HEK293 (cell line): ENCODE data around the gene NFIC.

ENCODE experiments used
- CTCF ChIA-PET: fragments of 350-600 bp; formaldehyde crosslinking; extraction: SDS; loops from one replicate; lab custom pipeline; 2021; ENCODE audit warnings: antibody characterized with exemption; lab: Yijun Ruan, JAX
- POLR2A ChIA-PET: fragments of 300-600 bp; formaldehyde crosslinking; extraction: SDS; loops from one replicate; lab custom pipeline; 2020; ENCODE audit warnings: antibody characterized with exemption, inconsistent platforms; lab: Yijun Ruan, JAX
- H3K27ac ChIP-seq: fragments of 200-500 bp; sonication (Bioruptor generic); 2 replicates; pipeline ENCODE4 v1.5.1; 2014; ENCODE audit warnings: low read depth, low read length, control low read depth, inconsistent platforms; ENCODE audit errors: extremely low read depth
- H3K36me3 ChIP-seq, 2 experiments: fragments of 200-500 bp in 1 of 2; sonication (Bioruptor generic) in 1 of 2; 1 replicate in 1 of 2; 2 replicates in 1 of 2; pipeline ENCODE4 v1.5.1; 2014 to 2017; ENCODE audit warnings: inconsistent platforms in 2 of 2, low read length in 2 of 2; ENCODE audit not compliant: control insufficient read depth in 2 of 2, insufficient read depth in 1 of 2
- H3K4me1 ChIP-seq: fragments of 200-500 bp; sonication (Bioruptor generic); 2 replicates; pipeline ENCODE4 v1.5.1; 2014; ENCODE audit warnings: mild to moderate bottlenecking, low read length, inconsistent platforms; ENCODE audit not compliant: control insufficient read depth, insufficient read depth
- H3K4me3 ChIP-seq: 2 replicates; pipeline ENCODE4 v1.5.1; 2011; ENCODE audit warnings: low read depth, mild to moderate bottlenecking, control low read depth, low read length, moderate library complexity
- H3K9me3 ChIP-seq: fragments of 200-500 bp; sonication (Bioruptor generic); 2 replicates; pipeline ENCODE4 v1.5.1; 2014; ENCODE audit warnings: low read depth, low read length, inconsistent platforms; ENCODE audit not compliant: control insufficient read depth, insufficient read depth
- GLI4 ChIP-seq: fragments of 450-650 bp; formaldehyde crosslinking; IDR thresholded peaks from 2 replicates; pipeline ENCODE4 v1.5.1; 2016; ENCODE audit warnings: missing biosample characterization, missing genetic modification characterization
- GLIS1 ChIP-seq: fragments of 450-650 bp; formaldehyde crosslinking; IDR thresholded peaks from 2 replicates; pipeline ENCODE4 v1.5.1; 2016; ENCODE audit warnings: missing biosample characterization, missing genetic modification characterization
- HOXD13 ChIP-seq: sonication (generic); formaldehyde crosslinking; IDR thresholded peaks from 2 replicates; pipeline ENCODE4 v1.8.0; 2022; ENCODE audit warnings: missing genetic modification reagents, borderline replicate concordance
- REPIN1 ChIP-seq: fragments of 450-650 bp; formaldehyde crosslinking; IDR thresholded peaks from 2 replicates; pipeline ENCODE4 v1.5.1; 2017; ENCODE audit warnings: missing biosample characterization, missing genetic modification characterization, low read depth
- SP2 ChIP-seq: fragments of 450-650 bp; formaldehyde crosslinking; IDR thresholded peaks from 2 replicates; pipeline ENCODE4 v1.5.1; 2016; ENCODE audit warnings: missing biosample characterization, missing genetic modification characterization
- TRIM28 ChIP-seq: IDR thresholded peaks from 2 replicates; pipeline ENCODE4 v1.6.1; 2011; ENCODE audit warnings: low read length, control low read depth, borderline replicate concordance
- ZBTB7A ChIP-seq: fragments of 450-650 bp; formaldehyde crosslinking; IDR thresholded peaks from 2 replicates; pipeline ENCODE4 v1.5.1; 2016; ENCODE audit warnings: low read depth, missing biosample characterization, missing genetic modification characterization
- ZIC2 ChIP-seq: fragments of 450-650 bp; formaldehyde crosslinking; IDR thresholded peaks from 2 replicates; pipeline ENCODE4 v1.5.1; 2016; ENCODE audit warnings: missing biosample characterization, missing genetic modification characterization
- ZNF121 ChIP-seq: fragments of 450-650 bp; formaldehyde crosslinking; IDR thresholded peaks from 2 replicates; pipeline ENCODE4 v1.5.1; 2016; ENCODE audit warnings: missing biosample characterization, missing genetic modification characterization
- ZNF174 ChIP-seq: fragments of 450-650 bp; formaldehyde crosslinking; IDR thresholded peaks from 2 replicates; pipeline ENCODE4 v1.5.0; 2017; ENCODE audit warnings: missing biosample characterization, mild to moderate bottlenecking, missing genetic modification characterization
- ZNF214 ChIP-seq: fragments of 450-650 bp; formaldehyde crosslinking; IDR thresholded peaks from 2 replicates; pipeline ENCODE4 v1.5.1; 2017; ENCODE audit warnings: missing biosample characterization, mild to moderate bottlenecking, missing genetic modification characterization, borderline replicate concordance
- ZNF292 ChIP-seq: fragments of 450-650 bp; formaldehyde crosslinking; IDR thresholded peaks from 2 replicates; pipeline ENCODE4 v1.5.1; 2016; ENCODE audit warnings: low read depth, missing biosample characterization, missing genetic modification characterization, borderline replicate concordance
- ZNF530 ChIP-seq: fragments of 450-650 bp; formaldehyde crosslinking; IDR thresholded peaks from 2 replicates; pipeline ENCODE4 v1.5.1; 2016; ENCODE audit warnings: low read depth, missing biosample characterization, missing genetic modification characterization
- ZNF596 ChIP-seq: fragments of 450-650 bp; IDR thresholded peaks from 2 replicates; pipeline ENCODE4 v1.5.0; 2018; ENCODE audit warnings: missing biosample characterization, mild to moderate bottlenecking, missing genetic modification characterization, moderate library complexity
- ZSCAN16 ChIP-seq: fragments of 450-650 bp; formaldehyde crosslinking; IDR thresholded peaks from 2 replicates; pipeline ENCODE4 v1.5.1; 2016; ENCODE audit warnings: missing biosample characterization, missing genetic modification characterization
- TF ChIP-seq, protein P1 (sequence below): fragments of 450-650 bp; IDR thresholded peaks from 2 replicates; pipeline ENCODE4 v1.5.1; 2018; ENCODE audit warnings: missing biosample characterization, missing genetic modification characterization
- TF ChIP-seq, protein P2 (sequence below): fragments of 450-650 bp; formaldehyde crosslinking; IDR thresholded peaks from 2 replicates; pipeline ENCODE4 v1.5.1; 2016; ENCODE audit warnings: missing biosample characterization, missing genetic modification characterization
- TF ChIP-seq, protein P3 (sequence below): IDR thresholded peaks from 2 replicates; pipeline ENCODE4 v1.6.1; 2011; ENCODE audit warnings: mild to moderate bottlenecking, low read depth, low read length, borderline replicate concordance
- TF ChIP-seq, protein P4 (sequence below): fragments of 450-650 bp; formaldehyde crosslinking; IDR thresholded peaks from 2 replicates; pipeline ENCODE4 v1.5.1; 2016; ENCODE audit warnings: missing biosample characterization, missing genetic modification characterization
- TF ChIP-seq, protein P5 (sequence below): fragments of 450-650 bp; formaldehyde crosslinking; IDR thresholded peaks from 2 replicates; pipeline ENCODE4 v1.5.1; 2016; ENCODE audit warnings: missing biosample characterization, missing genetic modification characterization

The NFIC gene

DNA sequence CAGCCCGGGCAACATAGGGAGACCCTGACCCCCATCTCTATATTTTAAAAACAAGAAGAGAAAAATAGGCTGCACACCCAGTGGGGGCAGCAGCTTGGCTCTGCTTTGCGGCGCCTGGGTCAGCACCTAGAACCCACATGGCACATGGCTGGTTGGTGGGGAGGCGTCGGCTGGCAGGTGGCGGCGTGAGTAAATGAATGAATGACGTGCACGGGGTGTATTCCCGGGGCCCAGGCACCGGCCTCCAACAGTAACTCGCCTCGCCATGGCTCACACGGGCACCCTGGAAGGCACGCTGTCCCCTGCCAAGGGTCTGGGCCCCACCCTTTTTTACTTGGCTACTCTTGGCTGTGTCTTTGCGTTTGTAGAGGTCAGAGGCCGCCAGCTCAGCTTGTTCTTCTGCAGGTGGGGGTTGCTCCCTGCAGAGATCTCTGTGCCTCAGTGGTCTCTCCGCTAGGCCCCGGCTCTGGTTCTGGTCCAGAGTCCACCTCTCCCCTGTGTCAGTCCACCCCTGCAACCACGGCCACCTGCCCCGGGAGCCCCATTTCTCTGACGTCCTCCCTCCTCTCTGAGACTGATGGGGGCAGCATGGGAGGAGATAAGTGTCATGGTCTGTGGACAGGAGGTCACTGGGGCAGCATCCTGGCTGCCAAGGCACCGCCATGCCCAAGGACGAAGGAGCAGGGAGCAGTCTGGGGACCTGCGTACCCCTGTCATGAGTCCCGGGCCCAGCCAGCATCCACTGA is 145.3 kb downstream of the NFIC start:
- no peak overlapping the region for H3K27ac ChIP-seq
- ChIA-PET CTCF (interaction anchor here (0.6 kb wide), 1 partner anchor 74 kb away, joined by 3 read pairs; no protein-coding TSS in a partner anchor), POLR2A (interaction anchor here (1.5 kb wide), 1 partner anchor 11 kb away, joined by 5 read pairs; the partner anchor contains the start of gene DOHH)
- TF ChIP-seq TRIM28 (no peak), ZNF596 (tag by site-specific recombination) (no peak), HOXD13 (no peak), ZNF121 (tag by site-specific recombination) (no peak), ZBTB7A (tag by site-specific recombination) (no peak), REPIN1 (no peak), ZNF292 (no peak), GLI4 (tag by site-specific recombination) (no peak)
- TF ChIP-seq, protein P1, sequence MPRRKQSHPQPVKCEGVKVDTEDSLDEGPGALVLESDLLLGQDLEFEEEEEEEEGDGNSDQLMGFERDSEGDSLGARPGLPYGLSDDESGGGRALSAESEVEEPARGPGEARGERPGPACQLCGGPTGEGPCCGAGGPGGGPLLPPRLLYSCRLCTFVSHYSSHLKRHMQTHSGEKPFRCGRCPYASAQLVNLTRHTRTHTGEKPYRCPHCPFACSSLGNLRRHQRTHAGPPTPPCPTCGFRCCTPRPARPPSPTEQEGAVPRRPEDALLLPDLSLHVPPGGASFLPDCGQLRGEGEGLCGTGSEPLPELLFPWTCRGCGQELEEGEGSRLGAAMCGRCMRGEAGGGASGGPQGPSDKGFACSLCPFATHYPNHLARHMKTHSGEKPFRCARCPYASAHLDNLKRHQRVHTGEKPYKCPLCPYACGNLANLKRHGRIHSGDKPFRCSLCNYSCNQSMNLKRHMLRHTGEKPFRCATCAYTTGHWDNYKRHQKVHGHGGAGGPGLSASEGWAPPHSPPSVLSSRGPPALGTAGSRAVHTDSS (tag by site-specific recombination), result no peak
- TF ChIP-seq, all 188 proteins: peak for 0
- H3K9me3 ChIP-seq, result no peaks in the 10 kb centered on the region
- peaks cover 3% of the 10 kb centered on the region; the same call in 1 of the 2 replicates for H3K4me1 ChIP-seq
- H3K4me3 ChIP-seq, result no peak overlapping the region
- peaks cover 14 to 66% of the 10 kb centered on the region in 2 experiments; a peak in 2 of 3 replicates for H3K36me3 ChIP-seq

DNA sequence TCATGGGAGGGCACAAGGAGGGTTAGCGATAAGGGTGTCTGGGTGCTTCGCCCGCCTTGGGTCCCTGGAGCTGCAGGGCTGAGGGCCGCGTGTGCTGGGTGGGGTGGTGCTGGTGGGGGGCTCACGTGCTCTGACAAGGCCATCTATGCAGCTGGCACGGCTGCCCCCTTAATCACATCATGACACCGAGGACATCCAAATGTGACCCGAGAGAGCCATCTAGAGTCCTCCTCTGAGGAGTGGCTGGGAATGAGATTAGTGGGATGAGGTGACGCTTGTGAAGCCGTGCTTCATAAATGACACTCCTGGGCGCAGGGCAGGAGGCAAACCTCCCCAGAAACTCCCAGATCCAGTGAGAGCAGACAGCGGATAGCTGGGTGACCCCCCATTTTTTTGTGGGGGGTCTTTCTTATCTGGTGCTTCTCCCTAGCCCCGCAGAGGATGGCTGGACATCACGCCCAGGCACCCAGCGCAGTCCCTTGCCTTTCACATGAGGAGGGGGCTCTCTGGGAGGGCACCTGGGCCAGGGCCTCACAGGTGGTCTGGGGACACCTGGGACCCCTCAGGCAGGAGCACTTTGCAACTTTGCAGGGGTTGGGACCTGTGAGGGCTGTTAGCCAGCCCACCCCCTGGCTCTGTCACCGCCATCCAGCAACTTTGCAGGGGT is 146.3 kb downstream of the NFIC start:
- ChIA-PET POLR2A (interaction anchor here (0.9 kb wide), 1 partner anchor 14 kb away, joined by 3 read pairs; no protein-coding TSS in a partner anchor), CTCF (interaction anchor here (1.1 kb wide), 1 partner anchor 12 kb away, joined by 3 read pairs; the partner anchor contains the start of gene DOHH)
- no peaks in the 10 kb centered on the region for H3K9me3 ChIP-seq
- H3K4me1 ChIP-seq, result peaks cover 4% of the 10 kb centered on the region; the same call in 1 of the 2 replicates
- peaks cover 15 to 68% of the 10 kb centered on the region in 2 experiments; a peak in 2 of 3 replicates for H3K36me3 ChIP-seq
- H3K27ac ChIP-seq, result no peak overlapping the region
- TF ChIP-seq GLIS1 (tag by site-specific recombination), result peak; percentile 86
- TF ChIP-seq, protein P2, sequence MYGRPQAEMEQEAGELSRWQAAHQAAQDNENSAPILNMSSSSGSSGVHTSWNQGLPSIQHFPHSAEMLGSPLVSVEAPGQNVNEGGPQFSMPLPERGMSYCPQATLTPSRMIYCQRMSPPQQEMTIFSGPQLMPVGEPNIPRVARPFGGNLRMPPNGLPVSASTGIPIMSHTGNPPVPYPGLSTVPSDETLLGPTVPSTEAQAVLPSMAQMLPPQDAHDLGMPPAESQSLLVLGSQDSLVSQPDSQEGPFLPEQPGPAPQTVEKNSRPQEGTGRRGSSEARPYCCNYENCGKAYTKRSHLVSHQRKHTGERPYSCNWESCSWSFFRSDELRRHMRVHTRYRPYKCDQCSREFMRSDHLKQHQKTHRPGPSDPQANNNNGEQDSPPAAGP (tag by site-specific recombination), result no peak
- H3K4me3 ChIP-seq, result no peak overlapping the region

DNA sequence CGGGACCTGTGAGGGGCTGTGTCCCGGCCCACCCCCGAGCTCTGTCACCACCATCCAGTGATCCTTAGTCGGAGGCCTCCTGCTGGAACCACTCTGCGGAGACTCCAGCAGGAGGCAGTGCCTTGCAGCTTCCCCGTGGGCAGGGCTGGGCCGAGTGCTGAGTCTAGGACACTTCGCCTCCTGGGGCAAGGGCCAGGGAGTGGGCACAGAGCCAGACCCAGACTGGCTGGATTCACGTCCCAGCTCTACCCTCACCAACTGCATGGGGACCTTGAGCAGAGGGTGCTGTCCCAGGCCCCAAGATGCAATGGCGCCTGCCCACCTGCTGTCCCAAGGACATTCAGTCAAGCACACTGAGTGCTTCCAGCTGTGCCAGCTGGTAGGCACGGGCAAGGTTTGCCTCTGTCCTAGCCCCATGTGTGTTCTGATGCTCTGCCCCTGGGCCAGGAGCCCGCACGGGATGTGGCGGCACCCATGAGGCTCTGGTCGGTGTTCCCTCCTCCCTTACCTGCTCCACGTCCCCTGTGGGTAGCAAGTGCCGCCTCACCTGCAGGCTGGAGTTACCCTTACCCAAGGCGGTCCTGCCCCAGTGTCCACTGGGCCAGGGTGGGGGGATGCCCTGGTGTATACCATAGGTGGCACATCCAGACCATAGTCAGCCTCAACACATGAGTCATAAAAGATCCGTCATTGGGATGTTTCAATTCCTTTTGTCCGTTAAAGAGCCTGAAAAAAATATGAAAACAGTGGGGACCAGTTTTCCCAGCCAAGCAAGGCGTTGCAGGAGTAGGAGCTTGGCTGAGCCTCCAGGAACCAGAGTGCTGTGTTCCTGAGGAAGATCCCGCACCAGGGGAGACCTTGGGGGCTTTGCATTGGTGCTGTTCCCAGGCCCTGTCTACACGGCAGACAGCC is 147.1 kb downstream of the NFIC start:
- peaks cover 4% of the 10 kb centered on the region; the same call in 1 of the 2 replicates for H3K4me1 ChIP-seq
- peaks cover 19 to 70% of the 10 kb centered on the region in 2 experiments; a peak in 2 of 3 replicates for H3K36me3 ChIP-seq
- no peaks in the 10 kb centered on the region for H3K9me3 ChIP-seq
- ChIA-PET POLR2A (interaction anchor here (0.9 kb wide), 1 partner anchor 13 kb away, joined by 3 read pairs; no protein-coding TSS in a partner anchor), CTCF (interaction anchor here (1.1 kb wide), 1 partner anchor 13 kb away, joined by 3 read pairs; the partner anchor contains the start of gene DOHH)
- no peak overlapping the region for H3K4me3 ChIP-seq
- H3K27ac ChIP-seq, result no peak overlapping the region
- TF ChIP-seq ZNF214 (no peak), ZIC2 (peak; percentile 98), ZNF174 (tag by site-specific recombination) (no peak), SP2 (tag by site-specific recombination) (no peak), ZSCAN16 (no peak), GLIS1 (tag by site-specific recombination) (peak; percentile 44), ZNF530 (tag by site-specific recombination) (no peak)
- TF ChIP-seq, protein P3, sequence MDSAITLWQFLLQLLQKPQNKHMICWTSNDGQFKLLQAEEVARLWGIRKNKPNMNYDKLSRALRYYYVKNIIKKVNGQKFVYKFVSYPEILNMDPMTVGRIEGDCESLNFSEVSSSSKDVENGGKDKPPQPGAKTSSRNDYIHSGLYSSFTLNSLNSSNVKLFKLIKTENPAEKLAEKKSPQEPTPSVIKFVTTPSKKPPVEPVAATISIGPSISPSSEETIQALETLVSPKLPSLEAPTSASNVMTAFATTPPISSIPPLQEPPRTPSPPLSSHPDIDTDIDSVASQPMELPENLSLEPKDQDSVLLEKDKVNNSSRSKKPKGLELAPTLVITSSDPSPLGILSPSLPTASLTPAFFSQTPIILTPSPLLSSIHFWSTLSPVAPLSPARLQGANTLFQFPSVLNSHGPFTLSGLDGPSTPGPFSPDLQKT, result no peak
- TF ChIP-seq, protein P4, sequence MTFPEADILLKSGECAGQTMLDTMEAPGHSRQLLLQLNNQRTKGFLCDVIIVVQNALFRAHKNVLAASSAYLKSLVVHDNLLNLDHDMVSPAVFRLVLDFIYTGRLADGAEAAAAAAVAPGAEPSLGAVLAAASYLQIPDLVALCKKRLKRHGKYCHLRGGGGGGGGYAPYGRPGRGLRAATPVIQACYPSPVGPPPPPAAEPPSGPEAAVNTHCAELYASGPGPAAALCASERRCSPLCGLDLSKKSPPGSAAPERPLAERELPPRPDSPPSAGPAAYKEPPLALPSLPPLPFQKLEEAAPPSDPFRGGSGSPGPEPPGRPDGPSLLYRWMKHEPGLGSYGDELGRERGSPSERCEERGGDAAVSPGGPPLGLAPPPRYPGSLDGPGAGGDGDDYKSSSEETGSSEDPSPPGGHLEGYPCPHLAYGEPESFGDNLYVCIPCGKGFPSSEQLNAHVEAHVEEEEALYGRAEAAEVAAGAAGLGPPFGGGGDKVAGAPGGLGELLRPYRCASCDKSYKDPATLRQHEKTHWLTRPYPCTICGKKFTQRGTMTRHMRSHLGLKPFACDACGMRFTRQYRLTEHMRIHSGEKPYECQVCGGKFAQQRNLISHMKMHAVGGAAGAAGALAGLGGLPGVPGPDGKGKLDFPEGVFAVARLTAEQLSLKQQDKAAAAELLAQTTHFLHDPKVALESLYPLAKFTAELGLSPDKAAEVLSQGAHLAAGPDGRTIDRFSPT (tag by site-specific recombination), result peak; percentile 48; the same call in 1 of the 2 replicates
- TF ChIP-seq, protein P5, sequence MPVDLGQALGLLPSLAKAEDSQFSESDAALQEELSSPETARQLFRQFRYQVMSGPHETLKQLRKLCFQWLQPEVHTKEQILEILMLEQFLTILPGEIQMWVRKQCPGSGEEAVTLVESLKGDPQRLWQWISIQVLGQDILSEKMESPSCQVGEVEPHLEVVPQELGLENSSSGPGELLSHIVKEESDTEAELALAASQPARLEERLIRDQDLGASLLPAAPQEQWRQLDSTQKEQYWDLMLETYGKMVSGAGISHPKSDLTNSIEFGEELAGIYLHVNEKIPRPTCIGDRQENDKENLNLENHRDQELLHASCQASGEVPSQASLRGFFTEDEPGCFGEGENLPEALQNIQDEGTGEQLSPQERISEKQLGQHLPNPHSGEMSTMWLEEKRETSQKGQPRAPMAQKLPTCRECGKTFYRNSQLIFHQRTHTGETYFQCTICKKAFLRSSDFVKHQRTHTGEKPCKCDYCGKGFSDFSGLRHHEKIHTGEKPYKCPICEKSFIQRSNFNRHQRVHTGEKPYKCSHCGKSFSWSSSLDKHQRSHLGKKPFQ (tag by site-specific recombination), result no peak
